RPMI8226 (cell line): ENCODE results near the gene TMEM51.

Experiments
- DNase-seq: peaks from one replicate; pipeline ENCODE4 v3.0.0-alpha.2; 2015

Gene TMEM51

DNA sequence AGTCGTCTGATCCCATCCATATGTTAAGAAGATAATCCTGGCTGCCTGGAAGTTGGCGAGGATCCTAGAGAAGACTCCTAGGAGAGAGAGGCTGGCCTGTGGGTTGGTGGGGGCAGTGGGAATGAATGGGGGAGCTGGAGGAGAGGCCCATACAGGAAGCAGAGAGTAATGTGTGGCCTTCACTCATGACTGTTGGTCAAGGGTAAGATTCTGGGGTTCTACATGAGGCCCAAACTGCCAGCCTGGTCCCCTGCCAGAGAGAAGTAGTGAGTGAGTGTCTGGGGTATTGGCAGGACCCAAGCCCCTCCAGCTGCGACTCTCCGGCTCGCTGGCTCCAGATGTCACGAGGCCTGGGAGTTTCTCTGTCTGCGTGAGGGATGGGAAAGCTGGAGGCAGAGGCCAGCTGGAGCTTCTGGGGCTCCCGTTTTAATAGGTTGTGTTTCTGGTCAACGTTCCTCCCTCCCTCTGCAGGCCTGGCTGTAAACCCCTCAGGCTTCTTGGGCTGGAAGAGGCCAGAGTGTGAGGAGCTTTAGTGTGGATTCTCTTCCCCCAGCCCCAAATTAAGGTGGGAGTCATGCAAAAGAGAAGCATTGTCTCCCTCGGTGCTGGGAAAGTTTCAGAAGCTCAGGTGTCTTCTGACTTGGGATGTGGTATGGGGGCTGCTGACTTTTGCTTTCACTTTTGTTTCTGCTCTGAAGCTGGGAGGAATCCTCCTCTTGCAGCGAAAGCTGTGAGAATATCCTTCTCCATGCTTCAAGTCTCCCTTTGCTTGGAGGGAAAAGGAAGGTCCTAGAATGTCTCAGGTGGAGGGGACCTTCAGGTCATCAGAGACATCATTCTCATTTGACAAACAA is 2.6 kb downstream of the TMEM51 start:
- peak; percentile 61 for DNase-seq

DNA sequence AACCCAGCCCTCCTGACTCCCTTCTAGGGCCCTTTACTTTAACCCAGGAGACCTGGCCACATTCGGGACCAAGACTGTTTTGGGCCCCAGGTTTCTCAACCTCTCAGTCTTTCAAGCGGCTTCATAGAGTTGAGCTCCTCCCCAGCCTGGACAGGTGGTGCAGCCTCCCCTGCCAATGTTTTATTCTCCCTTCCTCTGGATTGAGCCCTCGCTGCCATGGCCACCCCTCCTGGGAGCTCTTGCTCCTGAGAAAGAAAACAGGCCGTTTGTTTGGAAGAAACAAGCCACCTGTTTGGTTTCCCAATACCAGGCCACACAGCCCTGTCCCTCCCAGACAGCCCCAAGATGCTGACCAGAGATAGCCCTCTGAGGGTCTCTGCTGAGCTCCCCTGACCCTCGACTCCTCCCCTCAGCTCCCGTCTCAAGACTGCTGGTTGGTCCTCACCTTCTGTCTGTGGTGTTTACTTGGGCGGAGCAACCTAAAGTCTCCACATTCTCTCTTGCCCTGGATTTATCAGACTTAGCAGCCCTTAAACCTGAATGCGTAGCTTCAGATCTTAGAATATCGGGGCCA is 3.3 kb downstream of the TMEM51 start:
- DNase-seq: no peak

DNA sequence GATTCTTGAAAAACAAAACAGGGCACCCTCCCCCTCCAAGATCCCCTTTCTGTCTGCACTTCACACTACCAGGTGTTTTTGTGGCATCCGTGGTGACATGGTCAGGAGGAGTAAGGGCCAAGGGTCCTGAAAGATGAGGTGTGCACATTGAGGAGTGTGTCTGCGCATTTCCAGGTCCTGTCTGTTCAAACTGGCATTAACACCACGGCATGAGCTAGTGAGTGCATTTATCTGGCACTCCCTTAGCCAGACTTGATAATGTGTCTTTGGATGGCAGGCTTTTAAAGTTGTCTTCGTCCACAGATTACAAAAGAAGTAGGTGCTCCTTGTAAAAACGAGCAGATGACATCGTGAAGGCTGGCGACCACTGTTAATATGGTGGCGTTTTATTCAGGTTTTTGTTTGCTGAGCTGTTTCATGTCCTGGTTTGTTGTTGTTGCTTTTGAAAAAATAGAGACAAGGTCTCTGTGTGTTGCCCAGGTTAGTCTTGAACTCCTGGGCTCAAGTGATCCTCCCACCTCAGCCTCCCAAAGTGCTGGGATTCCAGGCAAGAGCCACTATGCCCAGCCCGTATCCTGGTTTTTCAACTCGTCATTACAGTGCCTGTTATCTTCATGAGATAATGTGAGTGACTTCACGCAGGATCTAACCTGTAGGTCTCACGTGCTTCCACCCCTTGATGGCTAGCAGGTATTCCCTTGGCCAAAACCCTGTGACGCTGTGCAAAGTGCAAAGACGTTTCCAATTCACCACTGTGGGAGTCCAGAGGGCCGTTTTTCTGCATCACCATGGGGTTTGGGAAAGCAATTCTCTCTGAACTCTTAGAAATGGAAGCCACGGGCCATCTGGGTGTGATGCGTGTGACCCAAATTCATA is 4.2 kb downstream of the TMEM51 start:
- no peak for DNase-seq

DNA sequence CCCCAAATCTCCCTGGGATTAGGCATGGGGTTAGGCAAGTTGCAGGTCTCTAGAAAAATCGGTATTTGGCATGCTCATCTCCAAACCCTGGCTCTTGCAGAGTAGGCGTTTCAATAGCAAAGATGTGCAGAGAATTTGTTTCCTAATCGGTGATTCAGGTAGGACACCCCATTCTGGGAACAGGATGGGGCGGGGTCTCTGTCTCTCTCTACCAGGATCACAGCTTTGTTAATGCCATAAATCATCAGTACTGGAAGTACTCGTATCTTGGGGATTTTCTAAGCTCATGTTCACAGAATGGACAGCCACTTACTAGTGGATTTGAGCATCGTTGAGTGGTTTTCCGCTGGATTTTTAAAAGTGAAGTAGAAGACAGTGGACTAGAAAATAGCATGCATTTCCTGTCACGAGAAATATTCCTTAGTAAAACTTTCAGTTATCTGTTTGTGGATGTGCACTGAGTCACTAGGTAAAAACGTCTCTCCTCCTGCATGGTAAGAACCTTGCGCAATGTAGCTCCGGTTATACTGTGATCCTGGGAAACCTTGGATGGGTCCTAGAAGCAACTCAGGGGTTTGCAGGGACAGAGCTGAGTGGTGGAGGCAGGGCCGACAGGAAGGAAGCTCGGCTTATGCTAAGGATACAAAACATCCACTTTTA is 5.1 kb downstream of the TMEM51 start:
- DNase-seq: no peak

DNA sequence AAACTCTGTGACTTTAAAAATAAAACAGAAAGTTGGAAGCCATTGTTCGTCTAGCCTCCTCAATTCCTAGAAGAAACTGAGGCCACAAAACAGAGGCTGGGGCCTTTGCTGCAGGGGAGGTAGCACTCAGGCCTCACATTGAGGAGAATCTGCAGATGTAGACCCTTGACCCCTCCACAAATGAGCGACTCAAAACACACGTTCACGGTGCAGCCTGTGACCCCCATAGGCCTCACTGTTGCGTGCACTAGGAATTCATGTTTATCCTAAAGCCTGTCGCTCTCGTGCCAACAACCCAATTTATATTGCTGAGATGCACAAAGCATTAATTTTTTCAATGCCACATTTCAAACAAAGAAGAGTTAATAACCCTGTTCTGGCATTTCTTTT is 5.6 kb downstream of the TMEM51 start:
- no peak for DNase-seq

DNA sequence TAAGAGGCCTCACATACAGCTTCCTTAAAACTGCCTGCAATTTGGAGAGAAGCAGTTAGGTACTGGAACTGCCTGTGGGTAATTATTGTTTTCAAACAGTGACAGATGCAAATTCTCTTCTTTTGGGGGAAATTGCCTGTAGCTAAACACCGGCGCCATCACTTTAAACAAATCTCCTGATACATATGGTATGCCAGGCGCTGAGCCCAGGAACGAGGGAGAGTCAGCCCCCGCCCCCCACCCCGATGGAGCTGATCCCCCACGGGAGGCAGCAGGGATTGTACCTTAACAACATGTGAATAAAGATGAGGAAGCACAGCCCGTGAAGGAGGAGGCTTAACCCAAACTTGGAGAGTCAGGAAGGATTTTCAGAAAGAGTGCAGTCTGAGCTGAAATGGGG is 7.1 kb downstream of the TMEM51 start:
- DNase-seq: no peak

DNA sequence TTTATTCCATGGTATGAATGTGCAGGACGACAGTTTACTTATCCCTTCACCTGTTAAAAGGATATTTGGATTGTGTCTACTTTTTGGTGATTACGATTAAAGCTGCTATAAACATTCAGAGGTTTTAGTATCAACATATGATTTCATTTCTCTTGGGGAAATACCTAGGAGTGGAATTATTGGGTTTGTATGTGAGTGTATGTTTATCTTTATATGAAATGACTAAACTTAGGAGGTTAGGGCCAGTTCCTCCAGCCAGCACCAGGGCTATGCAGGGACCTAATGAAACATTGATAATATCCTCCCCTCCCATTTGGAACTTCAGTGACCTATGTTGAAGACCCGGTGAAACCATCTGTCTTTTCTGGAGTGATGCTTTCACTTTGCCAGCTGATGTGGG is 13.8 kb downstream of the TMEM51 start:
- no peak for DNase-seq

DNA sequence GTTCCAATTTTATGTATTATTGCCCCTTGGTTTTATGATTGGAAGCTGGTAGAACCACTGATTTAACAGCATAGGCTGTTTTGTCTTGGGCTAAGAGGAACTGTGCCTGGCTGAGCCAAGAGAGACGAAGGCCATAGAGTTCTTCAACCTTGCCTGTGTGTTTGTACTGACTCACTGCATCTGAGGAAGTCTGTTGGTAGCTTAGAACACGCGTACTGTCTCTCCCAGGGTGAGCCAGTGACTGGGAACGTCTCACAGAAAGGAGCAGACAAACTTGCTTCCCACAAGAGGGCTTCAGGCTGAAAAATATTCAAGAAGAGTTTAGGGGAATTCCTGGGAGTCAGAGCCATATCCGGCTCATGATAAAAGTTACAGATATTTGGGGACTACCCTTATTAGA is 14.9 kb downstream of the TMEM51 start:
- DNase-seq: no peak

DNA sequence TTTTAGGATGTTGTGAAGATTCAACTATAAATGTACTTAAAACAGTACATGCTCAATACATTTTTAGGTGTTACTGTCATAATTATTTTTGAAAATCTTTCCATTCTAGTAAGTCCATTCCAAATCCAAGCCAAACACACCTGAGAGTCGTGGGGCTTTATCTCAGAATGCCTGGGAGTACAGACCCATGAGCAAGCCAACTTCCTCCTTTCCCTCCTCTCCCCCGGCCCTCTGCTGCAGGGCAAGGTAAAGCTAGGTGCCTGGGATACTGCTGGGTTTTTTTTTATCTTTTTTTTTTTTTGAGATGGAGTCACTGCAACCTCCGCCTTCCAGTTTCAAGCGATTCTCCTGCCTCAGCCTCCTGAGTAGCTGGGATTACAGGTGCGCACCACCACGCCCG is 16.5 kb downstream of the TMEM51 start:
- DNase-seq: no peak

DNA sequence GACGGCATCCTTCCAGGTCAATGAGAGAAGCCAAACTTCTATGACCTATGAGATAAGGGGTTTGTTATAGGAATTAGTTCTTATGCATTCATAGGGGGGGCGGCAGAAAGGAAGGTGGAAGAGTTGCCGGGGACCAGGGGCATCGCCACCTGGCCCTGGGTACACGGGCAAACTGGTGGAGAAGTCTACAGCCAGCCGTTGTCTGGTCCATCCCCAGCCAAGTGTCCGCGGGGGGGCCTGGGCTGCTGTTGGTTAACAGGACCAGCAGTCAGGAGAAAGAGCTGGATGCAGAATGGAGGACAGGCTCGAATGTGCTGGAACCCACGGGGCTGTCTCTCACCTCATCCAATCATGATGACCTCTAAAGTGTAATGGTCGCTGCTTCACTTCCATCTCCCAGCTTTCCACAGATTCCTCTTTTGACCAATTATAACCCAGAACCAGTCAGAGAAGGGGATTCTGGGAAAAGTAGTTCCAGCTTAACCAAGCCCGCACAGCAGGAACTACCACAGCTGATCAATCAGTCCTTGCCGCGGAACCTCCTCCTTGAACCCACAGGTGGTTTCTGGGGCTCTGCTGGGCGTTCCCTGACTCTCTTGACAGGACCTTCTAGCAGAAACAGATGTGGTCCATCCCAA is 17.8 kb downstream of the TMEM51 start:
- DNase-seq: no peak

DNA sequence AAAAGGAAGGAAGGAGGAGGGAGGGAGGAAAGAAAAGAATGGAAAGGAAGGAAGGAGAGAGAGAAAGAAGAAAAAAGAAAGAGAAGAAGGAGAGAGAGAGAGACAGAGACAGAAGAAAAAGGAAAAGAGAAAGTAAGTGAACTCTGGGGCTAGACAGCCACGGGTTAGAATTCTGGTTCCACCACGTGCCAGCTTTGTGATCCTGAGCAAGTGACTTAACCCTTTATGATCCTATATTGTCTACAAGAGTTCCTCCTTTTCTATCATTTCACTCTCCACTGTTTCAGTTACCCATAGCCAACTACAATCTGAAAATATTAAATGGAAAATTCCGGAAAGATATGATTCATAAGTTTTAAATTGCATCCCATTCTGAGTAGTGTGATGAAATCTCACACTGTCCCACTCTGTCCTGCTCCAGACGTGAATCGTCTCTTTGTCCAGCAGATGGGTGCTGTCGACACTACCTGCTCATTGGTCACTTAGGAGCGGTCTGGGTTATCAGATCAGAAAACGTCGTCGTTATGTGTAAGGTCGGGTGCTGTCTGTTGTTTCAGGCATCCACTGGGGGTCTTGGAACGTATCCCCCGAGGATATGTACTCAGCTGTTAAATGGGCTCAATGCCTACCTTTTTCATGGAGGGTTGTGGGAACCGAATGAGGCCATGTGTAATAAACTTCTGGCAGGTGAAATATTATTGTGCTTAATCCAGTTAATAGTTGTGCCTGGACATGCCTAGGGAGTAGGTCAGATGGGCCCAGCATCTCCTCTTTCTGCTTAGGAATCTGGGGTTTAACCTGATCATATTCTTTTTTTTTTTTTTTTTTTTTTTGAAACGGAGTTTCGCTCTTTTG is 19.1 kb downstream of the TMEM51 start:
- DNase-seq: peak; percentile 34

DNA sequence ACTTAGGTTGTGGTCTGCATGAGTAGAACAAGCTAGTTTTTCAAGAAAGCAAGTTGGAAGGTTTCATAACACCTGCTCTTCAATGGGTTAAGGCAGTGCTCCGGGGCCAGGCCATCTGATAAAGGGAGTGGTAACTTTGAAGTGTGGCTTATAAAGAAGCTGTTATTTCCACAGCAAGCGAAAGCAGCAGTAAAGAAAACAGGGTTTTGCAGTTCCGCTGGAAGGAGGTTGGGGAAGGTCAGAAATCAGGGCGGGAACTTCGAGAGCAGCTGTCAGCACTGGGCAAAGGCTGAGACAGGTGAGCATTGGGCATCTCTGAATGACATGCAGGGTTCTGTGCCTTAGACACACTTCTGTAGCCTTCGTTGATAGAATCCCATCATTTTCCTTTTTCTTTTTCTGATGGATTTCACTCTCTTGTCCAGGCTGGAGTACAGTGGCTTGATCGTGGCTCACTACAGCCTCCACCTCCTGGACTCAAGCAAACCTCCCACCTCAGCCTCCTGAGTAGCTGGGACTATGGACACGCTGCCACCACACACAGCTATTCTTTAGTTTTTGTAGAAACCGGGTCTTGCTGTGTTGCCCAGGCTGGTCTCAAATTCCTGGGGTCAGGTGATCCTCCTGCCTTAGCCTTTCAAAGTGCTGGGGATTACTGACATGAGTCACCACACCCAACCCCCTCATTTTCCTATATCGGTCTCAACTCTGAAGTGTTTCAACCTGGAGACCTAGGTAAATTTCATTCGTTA is 20.5 kb downstream of the TMEM51 start:
- peak; percentile 81 for DNase-seq

DNA sequence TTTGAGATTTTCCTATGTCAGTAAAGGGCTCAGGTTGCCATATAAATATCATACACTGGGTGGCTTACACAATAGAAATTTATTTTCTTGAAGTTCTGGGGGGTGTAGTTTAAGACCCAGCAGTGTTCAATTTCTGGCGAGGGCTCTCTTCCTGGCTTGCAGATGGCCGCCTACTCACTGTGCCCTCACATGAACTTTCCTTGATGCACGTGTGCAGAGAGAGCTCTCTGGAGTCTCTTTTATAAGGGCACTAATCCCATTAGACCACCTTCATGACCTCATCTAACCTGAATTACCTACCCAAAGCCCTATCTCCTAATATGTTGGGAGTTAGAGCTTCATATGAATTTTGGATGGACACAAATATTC is 21.1 kb downstream of the TMEM51 start:
- peak; percentile 42 for DNase-seq

DNA sequence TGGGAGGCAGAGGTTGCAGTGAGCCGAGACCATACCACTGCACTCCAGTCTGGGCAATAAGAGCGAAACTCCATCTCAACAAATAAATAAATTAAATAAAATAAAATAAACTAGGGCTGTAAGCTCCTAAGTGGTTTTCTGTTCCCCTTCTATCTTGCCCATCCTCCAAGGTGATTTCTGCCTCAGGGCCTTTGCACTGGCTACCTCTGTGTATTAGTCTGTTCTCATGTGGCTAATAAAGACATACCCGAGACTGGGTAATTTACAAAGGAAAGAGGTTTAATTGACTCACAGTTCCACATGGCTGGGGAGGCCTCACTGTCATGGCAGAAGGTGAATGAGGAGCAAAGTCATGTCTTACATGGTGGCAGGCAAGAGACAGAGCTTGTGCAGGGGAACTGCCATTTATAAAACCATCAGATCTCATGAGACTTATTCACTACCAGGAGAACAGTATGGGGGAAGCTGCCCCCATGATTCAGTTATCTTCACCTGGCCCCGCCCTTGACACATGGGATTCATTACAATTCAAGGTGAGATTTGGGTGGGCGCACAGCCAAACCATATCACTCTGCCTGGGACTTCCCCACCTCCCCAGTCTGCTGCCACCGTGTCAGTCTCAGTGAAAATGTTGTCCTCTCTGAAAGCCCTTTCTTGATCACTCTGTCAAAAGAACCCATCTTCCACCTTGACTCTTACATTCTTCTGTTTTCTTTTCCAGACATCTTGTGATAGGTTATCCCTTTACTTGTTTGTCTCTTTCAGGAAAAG is 22.0 kb downstream of the TMEM51 start:
- peak; percentile 41 for DNase-seq

DNA sequence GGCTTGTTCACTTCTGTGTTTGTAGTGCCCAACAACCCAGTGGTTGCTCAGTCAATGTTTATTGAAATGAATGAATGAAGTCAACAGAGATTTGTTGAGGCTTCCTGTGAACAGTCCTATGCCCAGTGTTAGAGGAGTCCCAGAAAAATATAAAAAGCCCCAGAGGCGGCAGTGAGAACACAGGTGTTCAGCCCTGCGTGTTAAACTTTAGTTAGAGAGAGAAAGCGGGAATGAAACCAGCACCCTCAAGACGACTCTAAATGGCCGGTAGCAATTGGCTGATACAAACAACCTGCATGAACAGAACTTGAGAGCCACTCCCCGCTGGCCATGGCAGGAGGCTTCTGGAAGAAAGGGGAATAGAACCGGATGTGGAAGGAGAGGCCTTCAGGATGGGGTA is 22.6 kb downstream of the TMEM51 start:
- peak; percentile 64 for DNase-seq

DNA sequence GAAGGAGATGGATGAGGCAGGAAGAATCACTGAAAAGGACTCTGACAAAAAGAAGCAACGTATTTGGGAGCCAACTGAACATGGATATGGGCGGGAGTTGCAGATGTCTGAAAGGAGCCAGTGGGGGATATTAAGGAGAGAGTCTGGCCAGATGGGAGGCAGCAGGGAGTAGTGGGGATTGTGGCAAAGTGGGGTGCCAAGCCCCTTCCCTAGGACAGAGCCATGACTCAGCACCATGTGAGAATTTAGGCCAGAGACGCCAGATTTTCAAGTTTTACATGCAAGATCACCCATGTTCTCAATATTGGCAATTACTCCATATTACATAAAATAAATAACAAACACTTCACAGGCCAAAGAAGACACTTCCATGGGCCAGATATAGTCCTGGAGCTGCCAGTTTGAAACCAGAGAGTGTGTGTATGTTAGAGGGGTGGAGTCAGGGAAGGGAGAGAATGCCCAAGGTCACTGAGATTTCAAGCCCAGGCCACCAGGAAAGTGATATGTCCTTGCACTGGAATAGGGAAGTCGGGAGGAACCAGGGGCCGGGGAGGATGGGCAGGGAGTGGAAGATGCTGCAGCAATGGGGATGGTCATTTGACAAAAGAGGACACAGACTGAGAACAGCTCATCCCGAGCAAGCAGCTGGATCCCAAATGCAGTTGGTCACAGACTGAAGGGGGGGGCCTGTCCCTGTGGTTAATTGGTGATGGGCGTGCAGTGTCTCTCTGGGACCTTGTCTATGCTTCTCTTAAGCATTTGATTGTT is 23.5 kb downstream of the TMEM51 start:
- DNase-seq: no peak

DNA sequence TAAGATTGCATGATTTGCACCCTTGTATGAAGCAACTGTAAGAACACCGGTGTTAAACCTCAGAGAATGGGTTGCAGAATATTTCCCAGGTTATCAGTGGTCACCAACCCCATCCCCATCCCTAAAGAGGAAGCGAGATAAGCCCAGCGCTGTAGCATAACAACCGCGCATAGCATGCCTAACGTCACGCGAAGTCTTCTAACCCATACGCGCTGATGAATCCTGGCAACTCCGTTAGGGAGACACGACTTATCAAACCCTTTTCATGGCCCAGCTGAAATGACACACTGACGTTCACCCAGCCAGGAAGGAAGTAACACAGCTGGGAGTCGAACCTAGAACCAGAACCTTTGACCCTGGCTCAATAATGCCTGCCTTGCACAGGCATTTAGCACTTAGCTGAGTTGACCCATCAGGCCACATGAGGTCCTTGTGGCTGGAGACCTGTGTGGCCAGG is 24.2 kb downstream of the TMEM51 start:
- no peak for DNase-seq

DNA sequence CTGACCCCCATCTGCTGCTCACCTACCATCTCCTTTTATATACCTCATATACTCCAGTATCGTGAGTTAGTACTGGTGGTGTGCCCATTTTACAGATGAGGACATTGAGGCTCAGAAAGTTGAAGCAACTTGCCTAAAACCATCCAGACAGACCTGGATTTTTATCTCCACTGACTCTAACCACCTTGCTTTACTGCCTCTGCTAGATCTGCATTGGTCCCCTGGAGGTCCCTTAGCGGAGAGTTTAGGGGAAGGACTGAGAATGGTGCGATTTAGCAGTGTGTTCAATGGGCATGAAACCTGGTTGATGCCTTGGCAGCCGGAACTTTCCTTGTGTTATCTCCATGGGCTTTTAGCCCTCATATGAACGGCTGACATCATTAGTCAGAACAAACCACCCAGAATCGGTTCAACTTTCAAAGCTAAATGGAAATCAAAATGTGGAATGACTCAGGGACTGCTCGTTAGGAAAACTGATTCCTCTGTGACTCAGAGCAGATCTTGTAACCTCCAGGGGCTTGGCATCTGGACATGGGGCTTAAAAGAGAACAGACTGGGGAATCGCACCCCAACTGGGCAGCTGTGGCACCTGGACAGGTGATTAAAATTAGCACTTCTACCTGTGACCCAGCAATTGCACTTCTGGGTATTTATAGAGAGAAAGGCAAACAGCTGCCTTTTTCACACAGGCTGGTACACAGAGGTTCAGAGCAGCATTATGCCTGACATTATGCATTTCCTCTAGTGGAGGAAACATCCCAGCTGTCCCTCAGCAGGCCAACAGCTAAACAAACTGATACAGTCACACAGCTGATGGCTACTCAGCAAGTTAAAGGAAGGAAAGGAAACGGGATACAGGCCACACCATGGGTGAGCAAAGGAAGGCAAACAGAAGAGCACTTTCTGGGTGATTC is 25.3 kb downstream of the TMEM51 start:
- peak; percentile 75 for DNase-seq
